Stomach (tissue), 4 donors: ENCODE measurements around the gene RENBP.

ENCODE experiments used
- CTCF ChIP-seq, 7 experiments: fragments of 450-650 bp in 4 of 7; fragments of 200-600 bp in 3 of 7; sonication (generic) in 3 of 7; IDR thresholded peaks; one replicate each; pipeline ENCODE4 v1.5.1; 2016 to 2019; ENCODE audit warnings: antibody characterized with exemption in 7 of 7, control low read depth in 2 of 7, mild to moderate bottlenecking in 1 of 7
- EP300 ChIP-seq: sonication (generic); formaldehyde crosslinking; IDR thresholded peaks from one replicate; pipeline ENCODE4 v1.6.1; 2017; ENCODE audit warnings: antibody characterized with exemption
- POLR2AphosphoS5 ChIP-seq, 3 donors: sonication (generic); formaldehyde crosslinking; IDR thresholded peaks; one replicate each; pipeline ENCODE4 v1.6.1; 2016; ENCODE audit warnings: antibody characterized with exemption in 3 of 3

- TF ChIP-seq CTCF (IDR thresholded peaks at IDR 0.05) (no peak), EP300 (no peak), POLR2AphosphoS5 (IDR thresholded peaks at IDR 0.05) (no peak)
These were observed 10.2 kb downstream of the RENBP start for GRCh38 chrX:153934148-153934761.
